ENCODE data around the gene SULT4A1.

DNA sequence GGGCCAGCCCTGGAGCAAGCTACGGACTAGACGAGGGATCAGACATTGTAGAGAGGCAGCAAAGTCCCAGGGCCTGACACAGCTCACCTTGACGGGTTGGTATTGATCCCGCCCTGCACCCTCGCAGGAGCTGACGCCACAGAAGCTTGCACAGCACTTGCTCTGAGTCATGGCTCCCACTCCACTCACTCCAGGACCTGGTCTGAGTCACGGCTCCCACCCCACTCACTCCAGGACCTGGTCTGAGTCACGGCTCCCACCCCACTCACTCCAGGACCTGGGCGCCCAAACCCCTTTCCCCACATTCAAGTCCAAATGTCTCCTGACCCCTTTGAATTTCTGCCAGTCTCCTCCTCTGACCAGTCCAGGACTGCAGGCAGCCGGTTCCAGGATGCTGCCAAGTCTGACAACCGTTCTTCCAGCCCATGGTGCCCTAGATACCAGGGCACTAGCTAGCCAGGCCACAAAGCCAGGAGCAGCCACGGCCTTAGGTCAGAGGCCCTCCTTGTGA, 35.5 kb upstream of the SULT4A1 start:
- TF ChIP-seq, protein P1, sequence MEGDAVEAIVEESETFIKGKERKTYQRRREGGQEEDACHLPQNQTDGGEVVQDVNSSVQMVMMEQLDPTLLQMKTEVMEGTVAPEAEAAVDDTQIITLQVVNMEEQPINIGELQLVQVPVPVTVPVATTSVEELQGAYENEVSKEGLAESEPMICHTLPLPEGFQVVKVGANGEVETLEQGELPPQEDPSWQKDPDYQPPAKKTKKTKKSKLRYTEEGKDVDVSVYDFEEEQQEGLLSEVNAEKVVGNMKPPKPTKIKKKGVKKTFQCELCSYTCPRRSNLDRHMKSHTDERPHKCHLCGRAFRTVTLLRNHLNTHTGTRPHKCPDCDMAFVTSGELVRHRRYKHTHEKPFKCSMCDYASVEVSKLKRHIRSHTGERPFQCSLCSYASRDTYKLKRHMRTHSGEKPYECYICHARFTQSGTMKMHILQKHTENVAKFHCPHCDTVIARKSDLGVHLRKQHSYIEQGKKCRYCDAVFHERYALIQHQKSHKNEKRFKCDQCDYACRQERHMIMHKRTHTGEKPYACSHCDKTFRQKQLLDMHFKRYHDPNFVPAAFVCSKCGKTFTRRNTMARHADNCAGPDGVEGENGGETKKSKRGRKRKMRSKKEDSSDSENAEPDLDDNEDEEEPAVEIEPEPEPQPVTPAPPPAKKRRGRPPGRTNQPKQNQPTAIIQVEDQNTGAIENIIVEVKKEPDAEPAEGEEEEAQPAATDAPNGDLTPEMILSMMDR (IDR thresholded peaks at IDR 0.05 in 8 of 11, conservative IDR thresholded peaks at IDR 0.05 in 3 of 11), result no peak
- TF ChIP-seq POLR2A (IDR thresholded peaks at IDR 0.05) (no peak), POLR2AphosphoS5 (IDR thresholded peaks at IDR 0.05) (no peak)

Data from spleen (tissue), 7 donors.